GM23338 (cell line): Measurements from ENCODE around the gene FLT3. TPM values are rescaled to one million over a fixed set of nuclear protein-coding genes. Genes with fewer than 3 reads are reported as not detected.
A peak's percentile ranks its signal among the peaks of the same experiment; 100 is the strongest.

Experiments
- ATAC-seq: fragments of 200-7000 bp; cut with Tn5 transposase; 3 replicates; pipeline ENCODE4 v1.9.1; 2020
- DNase-seq: peaks from one replicate; pipeline ENCODE4 v3.0.0-alpha.2; 2015; ENCODE audit warnings: low spot score
- H2AFZ ChIP-seq: fragments of 200-600 bp; sonication (generic); 2 replicates; pipeline ENCODE4 v1.8.0; 2016; ENCODE audit warnings: antibody characterized with exemption, mild to moderate bottlenecking, moderate library complexity
- H3F3A ChIP-seq: fragments of 200-600 bp; sonication (generic); replicated peaks from 2 replicates; pipeline ENCODE4 v1.8.0; 2017; ENCODE audit warnings: antibody characterized with exemption, mixed run types, low read depth
- H3K27ac ChIP-seq: fragments of 200-600 bp; sonication (generic); 2 replicates; pipeline ENCODE4 v1.6.1; 2016; ENCODE audit warnings: low read depth
- H3K27me3 ChIP-seq: fragments of 200-600 bp; sonication (generic); 2 replicates; pipeline ENCODE4 v1.8.0; 2016; ENCODE audit warnings: mild to moderate bottlenecking, mixed run types, moderate library complexity; ENCODE audit not compliant: insufficient read depth
- H3K36me3 ChIP-seq: fragments of 200-600 bp; sonication (generic); 2 replicates; pipeline ENCODE4 v1.8.0; 2016; ENCODE audit warnings: mild to moderate bottlenecking; ENCODE audit not compliant: insufficient read depth
- H3K4me1 ChIP-seq: fragments of 200-600 bp; sonication (generic); 2 replicates; pipeline ENCODE4 v1.8.0; 2016; ENCODE audit warnings: mild to moderate bottlenecking, moderate library complexity; ENCODE audit not compliant: insufficient read depth
- H3K4me2 ChIP-seq: fragments of 200-600 bp; sonication (generic); 2 replicates; pipeline ENCODE4 v1.7.1; 2017; ENCODE audit warnings: mixed run types
- H3K4me3 ChIP-seq: fragments of 200-600 bp; sonication (generic); 2 replicates; pipeline ENCODE4 v1.6.1; 2016; ENCODE audit warnings: mixed run types
- H3K79me2 ChIP-seq: fragments of 200-600 bp; sonication (generic); replicated peaks from 2 replicates; pipeline ENCODE4 v1.8.0; 2017; ENCODE audit warnings: mild to moderate bottlenecking; ENCODE audit not compliant: insufficient read depth
- H3K9me2 ChIP-seq: fragments of 200-600 bp; sonication (generic); 2 replicates; pipeline ENCODE4 v1.8.0; 2017; ENCODE audit not compliant: insufficient read depth
- H4K20me1 ChIP-seq: fragments of 200-600 bp; sonication (generic); replicated peaks from 2 replicates; pipeline ENCODE4 v1.8.0; 2017; ENCODE audit warnings: mild to moderate bottlenecking; ENCODE audit not compliant: insufficient read depth
- H3K27ac Mint-ChIP-seq: 2 replicates; pipeline ENCODE4 v1.8.0; 2020; ENCODE audit warnings: inconsistent platforms, mild to moderate bottlenecking, moderate library complexity, mixed read lengths
- H3K27me3 Mint-ChIP-seq: 3 replicates; pipeline ENCODE4 v1.8.0; 2022; ENCODE audit warnings: low read depth, mild to moderate bottlenecking, moderate library complexity, mixed read lengths, inconsistent platforms; ENCODE audit not compliant: insufficient read depth, poor library complexity
- H3K36me3 Mint-ChIP-seq: 3 replicates; pipeline ENCODE4 v1.8.0; 2021; ENCODE audit warnings: low read depth, mild to moderate bottlenecking, inconsistent platforms, moderate library complexity, mixed read lengths
- H3K4me1 Mint-ChIP-seq: 3 replicates; pipeline ENCODE4 v1.8.0; 2020; ENCODE audit warnings: mild to moderate bottlenecking, inconsistent platforms, mixed read lengths
- H3K4me3 Mint-ChIP-seq: 3 replicates; pipeline ENCODE4 v1.8.0; 2021; ENCODE audit warnings: moderate library complexity, mild to moderate bottlenecking, inconsistent platforms, mixed read lengths
- H3K9me3 Mint-ChIP-seq: 3 replicates; pipeline ENCODE4 v1.8.0; 2020; ENCODE audit warnings: moderate library complexity, mild to moderate bottlenecking, inconsistent platforms, mixed read lengths
- CREB1 ChIP-seq: fragments of 250-450 bp; sonication (Bioruptor Pico); IDR thresholded peaks from 2 replicates; pipeline ENCODE4 v1.5.0; 2020; ENCODE audit warnings: low read depth, mild to moderate bottlenecking, moderate library complexity
- JUNB ChIP-seq: IDR thresholded peaks from one replicate; pipeline ENCODE4 v1.6.1; 2016; ENCODE audit warnings: antibody characterized with exemption; ENCODE audit not compliant: unreplicated experiment
- NANOG ChIP-seq: IDR thresholded peaks from 2 replicates; pipeline ENCODE4 v1.6.1; 2016; ENCODE audit warnings: antibody characterized with exemption, borderline replicate concordance
- ZNF331 ChIP-seq: fragments of 250-450 bp; sonication (Bioruptor Pico); IDR thresholded peaks from 2 replicates; pipeline ENCODE4 v1.5.0; 2020; ENCODE audit warnings: low read depth, mild to moderate bottlenecking, moderate library complexity
- polyA plus RNA-seq: library from polyadenylated mRNA; unstranded; fragments of >200 nt; fragmentation: Nextera tagmentation; extraction: Ambion mirVana; gene quantifications from 2 replicates; pipeline ENCODE4 v1.2.1, GENCODE V29; 2016
- total RNA-seq: library from RNA; depleted of rRNA; stranded (reverse); fragments of >200 nt; shearing (Covaris generic); gene quantifications from 2 replicates; pipeline ENCODE4 v1.2.3, GENCODE V29; 2014
- TF ChIP-seq, protein P1 (sequence below): IDR thresholded peaks from 2 replicates; pipeline ENCODE4 v1.6.1; 2016; ENCODE audit warnings: antibody characterized with exemption
- TF ChIP-seq, protein P2 (sequence below), 2 experiments: fragments of 200-600 bp in 1 of 2; sonication (generic) in 1 of 2; conservative IDR thresholded peaks; 2 replicates each; pipeline versions ENCODE4 v1.5.1 to v1.6.1; 2016 to 2017; ENCODE audit warnings: antibody characterized with exemption in 2 of 2, low read depth in 2 of 2, mild to moderate bottlenecking in 2 of 2, moderate library complexity in 1 of 2

The FLT3 gene
- total and polyA plus RNA-seq, 2 experiments from 2014 or later, result 0.17 to 0.44 TPM

DNA sequence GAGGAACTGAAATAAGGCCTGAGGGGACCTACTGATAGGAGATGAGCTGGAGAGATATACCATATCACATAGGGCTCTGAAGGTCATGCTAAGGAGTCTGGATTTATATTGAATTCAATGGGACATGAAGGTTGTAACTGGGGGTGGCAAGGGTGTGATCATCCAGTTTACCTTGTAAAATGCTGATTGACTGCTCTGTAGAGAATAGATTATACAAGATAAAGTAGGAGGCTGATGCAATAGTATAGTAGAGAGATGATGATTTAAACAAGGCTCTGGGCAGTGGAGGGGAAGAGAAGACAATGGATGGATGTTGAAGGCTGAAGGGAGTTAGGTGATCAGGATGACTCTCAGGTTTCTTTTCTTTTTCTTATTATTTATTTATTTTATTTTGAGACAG, 19.9 kb upstream of the FLT3 start:
- Histone ChIP-seq H3K4me2 (no peak overlapping the region), H3K79me2 (no peaks in the 10 kb centered on the region), H3K27ac (no peak overlapping the region), H3K9me2 (no peaks in the 10 kb centered on the region), H4K20me1 (no peaks in the 10 kb centered on the region), H3F3A (no peaks in the 10 kb centered on the region), H3K27me3 (no peaks in the 10 kb centered on the region), H2AFZ (peak overlapping the region; percentile 66), H3K36me3 (no peaks in the 10 kb centered on the region), H3K4me3 (no peak overlapping the region), H3K4me1 (no peaks in the 10 kb centered on the region)
- H3K36me3 Mint-ChIP-seq, result no peaks in the 10 kb centered on the region
- no peak for DNase-seq
- H3K4me1 Mint-ChIP-seq, result peaks cover 5% of the 10 kb centered on the region; the same call in 2 of the 3 replicates
- peaks cover 2% of the 10 kb centered on the region; the same call in 1 of the 3 replicates for H3K9me3 Mint-ChIP-seq
- H3K4me3 Mint-ChIP-seq, result no peak overlapping the region
- peak overlapping the region; percentile 51; the same call in 1 of the 2 replicates for H3K27ac Mint-ChIP-seq
- H3K27me3 Mint-ChIP-seq, result peaks cover 8% of the 10 kb centered on the region
- no peak for ATAC-seq
- TF ChIP-seq, protein P1, sequence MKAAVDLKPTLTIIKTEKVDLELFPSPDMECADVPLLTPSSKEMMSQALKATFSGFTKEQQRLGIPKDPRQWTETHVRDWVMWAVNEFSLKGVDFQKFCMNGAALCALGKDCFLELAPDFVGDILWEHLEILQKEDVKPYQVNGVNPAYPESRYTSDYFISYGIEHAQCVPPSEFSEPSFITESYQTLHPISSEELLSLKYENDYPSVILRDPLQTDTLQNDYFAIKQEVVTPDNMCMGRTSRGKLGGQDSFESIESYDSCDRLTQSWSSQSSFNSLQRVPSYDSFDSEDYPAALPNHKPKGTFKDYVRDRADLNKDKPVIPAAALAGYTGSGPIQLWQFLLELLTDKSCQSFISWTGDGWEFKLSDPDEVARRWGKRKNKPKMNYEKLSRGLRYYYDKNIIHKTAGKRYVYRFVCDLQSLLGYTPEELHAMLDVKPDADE, result no peak

DNA sequence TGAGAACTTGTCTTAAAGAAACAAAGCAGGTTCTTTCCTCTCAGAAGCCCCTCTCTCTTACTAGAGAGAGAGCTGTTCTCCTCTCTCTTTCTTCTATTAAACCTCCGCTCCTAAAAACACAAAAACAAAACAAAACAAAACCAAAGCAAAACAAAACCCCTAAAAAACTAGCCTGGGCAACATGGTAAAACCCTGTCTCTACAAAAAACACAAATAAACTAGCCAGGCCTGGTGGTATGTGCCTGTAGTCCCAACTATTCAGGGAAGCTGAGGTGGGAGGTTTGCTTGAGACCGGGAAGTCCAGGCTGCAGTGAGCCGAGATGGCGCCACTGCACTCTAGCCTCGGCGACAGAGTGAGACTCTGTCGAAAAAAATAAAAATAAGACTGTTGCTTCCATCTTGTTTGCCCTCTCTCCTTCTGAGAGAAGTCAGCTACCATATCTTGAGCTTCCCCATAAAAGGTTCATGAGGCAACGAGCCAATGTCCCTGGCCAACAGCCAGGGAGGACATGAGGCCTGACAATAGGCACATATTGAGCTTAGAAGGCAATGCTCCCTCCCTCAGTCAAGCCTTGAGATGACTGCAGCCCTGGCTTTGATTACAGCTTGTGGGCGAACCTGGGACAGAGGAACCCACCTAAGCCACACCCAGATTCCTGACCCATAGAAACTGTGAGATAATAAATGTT, 17.5 kb upstream of the FLT3 start:
- H3K27ac Mint-ChIP-seq, result no peak overlapping the region

DNA sequence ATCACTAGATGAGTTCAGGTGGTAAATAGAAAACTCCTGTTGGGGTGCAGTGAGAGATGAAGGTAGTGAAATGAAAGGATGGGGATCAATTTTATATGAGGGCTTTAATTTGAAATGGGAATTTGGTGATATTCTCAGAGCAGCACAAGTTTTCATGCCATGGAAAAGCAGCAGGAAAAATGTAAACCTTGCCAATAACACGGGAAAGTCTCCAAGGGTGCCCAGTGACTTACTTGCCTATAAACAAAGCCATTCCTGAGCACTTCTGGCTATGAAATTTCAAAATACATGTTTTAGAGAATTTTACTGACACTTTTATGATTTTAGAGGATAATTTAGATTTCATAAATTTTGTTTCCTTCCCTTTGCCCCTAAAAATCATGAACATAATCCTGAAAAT, 16.4 kb upstream of the FLT3 start:
- Mint-ChIP-seq H3K4me1 (peaks cover 5% of the 10 kb centered on the region; the same call in 2 of the 3 replicates), H3K27ac (no peak overlapping the region), H3K4me3 (no peak overlapping the region), H3K9me3 (peaks cover 2% of the 10 kb centered on the region; the same call in 1 of the 3 replicates), H3K27me3 (peaks cover 6% of the 10 kb centered on the region), H3K36me3 (no peaks in the 10 kb centered on the region)
- H3K4me2 ChIP-seq, result no peak overlapping the region
- DNase-seq (no peak), ATAC-seq (no peak)
- no peak overlapping the region for H3K4me3 ChIP-seq
- no peak overlapping the region for H2AFZ ChIP-seq
- no peaks in the 10 kb centered on the region for H3K27me3 ChIP-seq
- H3K4me1 ChIP-seq, result no peaks in the 10 kb centered on the region
- no peaks in the 10 kb centered on the region for H3K79me2 ChIP-seq
- no peak overlapping the region for H3K27ac ChIP-seq
- H3K36me3 ChIP-seq, result no peaks in the 10 kb centered on the region
- no peaks in the 10 kb centered on the region for H4K20me1 ChIP-seq
- H3F3A ChIP-seq, result no peaks in the 10 kb centered on the region
- no peaks in the 10 kb centered on the region for H3K9me2 ChIP-seq
- TF ChIP-seq JUNB (no peak), NANOG (no peak), ZNF331 (CRISPR knock-in tag) (no peak)
- TF ChIP-seq, protein P1, result no peak

More for the DNA sequence above, 17.5 kb upstream of the FLT3 start:
- no peaks in the 10 kb centered on the region for H3K79me2 ChIP-seq
- H3K27me3 ChIP-seq, result no peaks in the 10 kb centered on the region
- ATAC-seq, result peak; percentile 81
- H3K9me2 ChIP-seq, result no peaks in the 10 kb centered on the region
- peak overlapping the region; percentile 96 for H2AFZ ChIP-seq
- no peak overlapping the region for H3K4me2 ChIP-seq
- peaks cover 6% of the 10 kb centered on the region for H3K27me3 Mint-ChIP-seq
- no peak overlapping the region for H3K4me3 Mint-ChIP-seq
- H3K4me1 ChIP-seq, result no peaks in the 10 kb centered on the region
- peak; percentile 41 for DNase-seq
- TF ChIP-seq CREB1 (CRISPR knock-in tag), result no peak
- TF ChIP-seq, protein P2, sequence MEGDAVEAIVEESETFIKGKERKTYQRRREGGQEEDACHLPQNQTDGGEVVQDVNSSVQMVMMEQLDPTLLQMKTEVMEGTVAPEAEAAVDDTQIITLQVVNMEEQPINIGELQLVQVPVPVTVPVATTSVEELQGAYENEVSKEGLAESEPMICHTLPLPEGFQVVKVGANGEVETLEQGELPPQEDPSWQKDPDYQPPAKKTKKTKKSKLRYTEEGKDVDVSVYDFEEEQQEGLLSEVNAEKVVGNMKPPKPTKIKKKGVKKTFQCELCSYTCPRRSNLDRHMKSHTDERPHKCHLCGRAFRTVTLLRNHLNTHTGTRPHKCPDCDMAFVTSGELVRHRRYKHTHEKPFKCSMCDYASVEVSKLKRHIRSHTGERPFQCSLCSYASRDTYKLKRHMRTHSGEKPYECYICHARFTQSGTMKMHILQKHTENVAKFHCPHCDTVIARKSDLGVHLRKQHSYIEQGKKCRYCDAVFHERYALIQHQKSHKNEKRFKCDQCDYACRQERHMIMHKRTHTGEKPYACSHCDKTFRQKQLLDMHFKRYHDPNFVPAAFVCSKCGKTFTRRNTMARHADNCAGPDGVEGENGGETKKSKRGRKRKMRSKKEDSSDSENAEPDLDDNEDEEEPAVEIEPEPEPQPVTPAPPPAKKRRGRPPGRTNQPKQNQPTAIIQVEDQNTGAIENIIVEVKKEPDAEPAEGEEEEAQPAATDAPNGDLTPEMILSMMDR (conservative IDR thresholded peaks at IDR 0.05; ENCODE audit: low read depth in 2 of 2), result peak in 1 of 2 experiments; percentile 23; a peak in 2 of 4 replicates
- H3K36me3 Mint-ChIP-seq, result no peaks in the 10 kb centered on the region
- H4K20me1 ChIP-seq, result no peaks in the 10 kb centered on the region
- peaks cover 5% of the 10 kb centered on the region; the same call in 2 of the 3 replicates for H3K4me1 Mint-ChIP-seq
- no peak overlapping the region for H3K27ac ChIP-seq
- no peaks in the 10 kb centered on the region for H3K36me3 ChIP-seq
- peaks cover 2% of the 10 kb centered on the region; the same call in 1 of the 3 replicates for H3K9me3 Mint-ChIP-seq
- H3K4me3 ChIP-seq, result no peak overlapping the region
- no peaks in the 10 kb centered on the region for H3F3A ChIP-seq
